ENCODE results near the gene CLEC20A. TPM values are rescaled to one million over a fixed set of nuclear protein-coding genes. Genes with fewer than 3 reads are reported as not detected.

The CLEC20A gene
- total and polyA plus RNA-seq, 2 experiments from 2014 or later, result not detected

- H4K20me1 ChIP-seq (replicated peaks; ENCODE audit: insufficient read depth), result no peaks in the 10 kb centered on the region
- 0 out of 2 replicates have a peak, but pooled peaks cover 2% of the 10 kb centered on the region for H3K4me1 ChIP-seq (ENCODE audit: insufficient read depth)
- Mint-ChIP-seq H3K4me3 (no peak overlapping the region), H3K4me1 (peaks cover 6% of the 10 kb centered on the region), H3K9me3 (no peaks in the 10 kb centered on the region), H3K27me3 (ENCODE audit: insufficient read depth, low read depth, poor library complexity) (peaks cover 13% of the 10 kb centered on the region), H3K36me3 (ENCODE audit: low read depth) (no peaks in the 10 kb centered on the region), H3K27ac (no peak overlapping the region)
- no peak overlapping the region for H3K4me2 ChIP-seq
- no peaks in the 10 kb centered on the region for H3K27me3 ChIP-seq (ENCODE audit: insufficient read depth)
- no peak for DNase-seq (ENCODE audit: low spot score)
- H3K4me3 ChIP-seq, result no peak overlapping the region
- no peak overlapping the region for H2AFZ ChIP-seq
- ATAC-seq, result no peak
- no peak overlapping the region for H3K27ac ChIP-seq (ENCODE audit: low read depth)
- no peaks in the 10 kb centered on the region for H3K79me2 ChIP-seq (replicated peaks; ENCODE audit: insufficient read depth)
- no peaks in the 10 kb centered on the region for H3K9me2 ChIP-seq (ENCODE audit: insufficient read depth)
- H3F3A ChIP-seq (replicated peaks; ENCODE audit: low read depth), result no peaks in the 10 kb centered on the region
- H3K36me3 ChIP-seq (ENCODE audit: insufficient read depth), result no peaks in the 10 kb centered on the region
- TF ChIP-seq ZNF462 (CRISPR knock-in tag; IDR thresholded peaks at IDR 0.05) (no peak), STAT1 (IDR thresholded peaks at IDR 0.05; ENCODE audit: unreplicated experiment) (no peak), ETS1 (IDR thresholded peaks at IDR 0.05) (no peak), EZH2 (IDR thresholded peaks at IDR 0.05; ENCODE audit: low read depth, unreplicated experiment) (no peak), JUNB (IDR thresholded peaks at IDR 0.05; ENCODE audit: unreplicated experiment) (no peak), NANOG (IDR thresholded peaks at IDR 0.05; ENCODE audit: borderline replicate concordance) (no peak), POLR2AphosphoS5 (IDR thresholded peaks at IDR 0.05; ENCODE audit: low read depth) (no peak), EZH2phosphoT487 (IDR thresholded peaks at IDR 0.05; ENCODE audit: unreplicated experiment) (no peak), REST (IDR thresholded peaks at IDR 0.05; ENCODE audit: unreplicated experiment) (no peak), CTCF (conservative IDR thresholded peaks at IDR 0.05; ENCODE audit: low read depth in 2 of 2) (no peak), CREB1 (CRISPR knock-in tag; IDR thresholded peaks at IDR 0.05; ENCODE audit: low read depth) (no peak), ZNF114 (CRISPR knock-in tag; IDR thresholded peaks at IDR 0.05) (no peak), ZNF331 (CRISPR knock-in tag; IDR thresholded peaks at IDR 0.05; ENCODE audit: low read depth) (no peak)
Measured at GRCh38 chr1:178538192-178538916, 41.6 kb upstream of the CLEC20A start.

All from GM23338 (cell line).